K562 (cell line): ENCODE data around the gene ZDHHC16. TPM values are rescaled to one million over a fixed set of nuclear protein-coding genes. Genes with fewer than 3 reads are reported as not detected.
A peak's percentile ranks its signal among the peaks of the same experiment; 100 is the strongest.

ENCODE experiments used
- BRF2 ChIP-seq: IDR thresholded peaks from 3 replicates; pipeline ENCODE4 v1.6.1; 2011; ENCODE audit warnings: borderline replicate concordance, mild to moderate bottlenecking; ENCODE audit not compliant: insufficient read length, insufficient read depth
- CTCFL ChIP-seq: IDR thresholded peaks from 2 replicates; pipeline ENCODE4 v1.6.1; 2011; ENCODE audit warnings: borderline replicate concordance, low read depth, mild to moderate bottlenecking, moderate library complexity, low read length; ENCODE audit not compliant: insufficient read depth, poor library complexity, severe bottlenecking
- EP400 ChIP-seq: fragments of 450-650 bp; IDR thresholded peaks from 2 replicates; pipeline ENCODE4 v1.6.1; 2017; ENCODE audit warnings: antibody characterized with exemption, mild to moderate bottlenecking, moderate library complexity
- MAZ ChIP-seq, 2 experiments: fragments of 450-650 bp in 1 of 2; sonication (generic) in 1 of 2; formaldehyde crosslinking; IDR thresholded peaks in 1 of 2; conservative IDR thresholded peaks in 1 of 2; 2 replicates each; pipeline versions ENCODE4 v1.4.0 to v1.5.0; 2020; ENCODE audit warnings: mild to moderate bottlenecking in 1 of 2, missing genetic modification reagents in 1 of 2
- PML ChIP-seq: IDR thresholded peaks from 2 replicates; pipeline ENCODE4 v1.6.1; 2012; ENCODE audit warnings: low read length, inconsistent platforms
- POLR2G ChIP-seq: fragments of 200-400 bp; formaldehyde crosslinking; IDR thresholded peaks from 2 replicates; pipeline ENCODE4 v1.6.1; 2017; ENCODE audit warnings: low read depth, mild to moderate bottlenecking, antibody characterized with exemption, low read length, moderate library complexity
- RB1 ChIP-seq: fragments of 450-650 bp; IDR thresholded peaks from 2 replicates; pipeline ENCODE4 v1.6.1; 2017; ENCODE audit warnings: low read depth, mild to moderate bottlenecking
- SIN3B ChIP-seq: fragments of 450-650 bp; IDR thresholded peaks from 2 replicates; pipeline ENCODE4 v1.6.1; 2017; ENCODE audit warnings: low read depth, mild to moderate bottlenecking, moderate library complexity
- SRF ChIP-seq, 2 experiments: fragments of 250-450, 450-650 bp in 1 of 2; sonication (Bioruptor Pico) in 1 of 2; sonication (generic) in 1 of 2; formaldehyde crosslinking; IDR thresholded peaks; 2 replicates each; pipeline versions ENCODE4 v1.5.0 to v1.5.1; 2020 to 2022; ENCODE audit warnings: mild to moderate bottlenecking in 1 of 2, missing genetic modification reagents in 1 of 2
- ZSCAN29 ChIP-seq: fragments of 450-650 bp; IDR thresholded peaks from 2 replicates; pipeline ENCODE4 v1.6.1; 2017
- polyA plus RNA-seq, 8 experiments: library from polyadenylated mRNA; depleted of rRNA in 4 of 8; stranded (reverse) in 5 of 8; unstranded in 3 of 8; fragments of >200 nt; fragmentation: Nextera tagmentation in 2 of 8; fragmentation: Illumina TruSeq in 1 of 8; extraction: Ambion mirVana in 2 of 8; extraction: Trizol in 1 of 8; gene quantifications; 2 replicates each; pipeline versions ENCODE4 v1.2.1 to v1.2.3, GENCODE V29; 2011 to 2014; ENCODE audit warnings: inconsistent platforms in 1 of 8, missing spikeins in 1 of 8
- total RNA-seq, 7 experiments: library from RNA; depleted of rRNA in 6 of 7; stranded (reverse); fragments of >200 nt in 6 of 7; fragmentation: Illumina TruSeq in 2 of 7; extraction: Trizol in 2 of 7; gene quantifications; 2 replicates each; pipeline versions ENCODE4 v1.2.1 to v1.2.3, GENCODE V29; 2011 to 2021; ENCODE audit warnings: low replicate concordance in 1 of 7
- TF ChIP-seq, protein P1 (sequence below), 2 experiments: fragments of 450-650 bp; conservative IDR thresholded peaks; 2 replicates each; pipeline ENCODE4 v1.6.1; 2017; ENCODE audit warnings: mild to moderate bottlenecking in 2 of 2, moderate library complexity in 2 of 2
- TF ChIP-seq, protein P2 (sequence below): sonication (generic); formaldehyde crosslinking; IDR thresholded peaks from 2 replicates; pipeline ENCODE4 v1.4.0; 2020; ENCODE audit warnings: mild to moderate bottlenecking, missing genetic modification reagents

Gene ZDHHC16
- total and polyA plus RNA-seq, 9 of the 15 experiments (the other 6 are each of a cell fraction or from before 2014, with no cell fraction given): 12.5 to 33.8 (median 21.3) TPM

GRCh38 chr10:97498076-97498840 lies 52.3 kb downstream of the ZDHHC16 start, which contains the start of gene MMS19 (continued):
- TF ChIP-seq CTCFL (no peak), ZSCAN29 (0 out of 2 replicates have a peak, but pooled peaks have one; percentile 49), PML (peak; percentile 68; the same call in 1 of the 2 replicates), BRF2 (no peak), EP400 (peak; percentile 81), RB1 (peak; percentile 73; the same call in 1 of the 2 replicates), POLR2G (peak; percentile 97), SIN3B (0 out of 2 replicates have a peak, but pooled peaks have one; percentile 54), MAZ (CRISPR knock-in tag; conservative IDR thresholded peaks at IDR 0.05 in 1 of 2, IDR thresholded peaks at IDR 0.05 in 1 of 2) (peak in 1 of 2 experiments; percentile 63; a peak in 3 of 4 replicates), SRF (CRISPR knock-in tag; IDR thresholded peaks at IDR 0.05) (peak in 1 of 2 experiments; percentile 50; a peak in 1 of 4 replicates)
- TF ChIP-seq, protein P1, sequence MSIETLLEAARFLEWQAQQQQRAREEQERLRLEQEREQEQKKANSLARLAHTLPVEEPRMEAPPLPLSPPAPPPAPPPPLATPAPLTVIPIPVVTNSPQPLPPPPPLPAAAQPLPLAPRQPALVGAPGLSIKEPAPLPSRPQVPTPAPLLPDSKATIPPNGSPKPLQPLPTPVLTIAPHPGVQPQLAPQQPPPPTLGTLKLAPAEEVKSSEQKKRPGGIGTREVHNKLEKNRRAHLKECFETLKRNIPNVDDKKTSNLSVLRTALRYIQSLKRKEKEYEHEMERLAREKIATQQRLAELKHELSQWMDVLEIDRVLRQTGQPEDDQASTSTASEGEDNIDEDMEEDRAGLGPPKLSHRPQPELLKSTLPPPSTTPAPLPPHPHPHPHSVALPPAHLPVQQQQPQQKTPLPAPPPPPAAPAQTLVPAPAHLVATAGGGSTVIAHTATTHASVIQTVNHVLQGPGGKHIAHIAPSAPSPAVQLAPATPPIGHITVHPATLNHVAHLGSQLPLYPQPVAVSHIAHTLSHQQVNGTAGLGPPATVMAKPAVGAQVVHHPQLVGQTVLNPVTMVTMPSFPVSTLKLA (conservative IDR thresholded peaks at IDR 0.05): peak; percentile 70 to 87
- TF ChIP-seq, protein P2, sequence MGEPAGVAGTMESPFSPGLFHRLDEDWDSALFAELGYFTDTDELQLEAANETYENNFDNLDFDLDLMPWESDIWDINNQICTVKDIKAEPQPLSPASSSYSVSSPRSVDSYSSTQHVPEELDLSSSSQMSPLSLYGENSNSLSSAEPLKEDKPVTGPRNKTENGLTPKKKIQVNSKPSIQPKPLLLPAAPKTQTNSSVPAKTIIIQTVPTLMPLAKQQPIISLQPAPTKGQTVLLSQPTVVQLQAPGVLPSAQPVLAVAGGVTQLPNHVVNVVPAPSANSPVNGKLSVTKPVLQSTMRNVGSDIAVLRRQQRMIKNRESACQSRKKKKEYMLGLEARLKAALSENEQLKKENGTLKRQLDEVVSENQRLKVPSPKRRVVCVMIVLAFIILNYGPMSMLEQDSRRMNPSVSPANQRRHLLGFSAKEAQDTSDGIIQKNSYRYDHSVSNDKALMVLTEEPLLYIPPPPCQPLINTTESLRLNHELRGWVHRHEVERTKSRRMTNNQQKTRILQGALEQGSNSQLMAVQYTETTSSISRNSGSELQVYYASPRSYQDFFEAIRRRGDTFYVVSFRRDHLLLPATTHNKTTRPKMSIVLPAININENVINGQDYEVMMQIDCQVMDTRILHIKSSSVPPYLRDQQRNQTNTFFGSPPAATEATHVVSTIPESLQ (CRISPR knock-in tag): peak; percentile 45; the same call in 1 of the 2 replicates
